Transverse colon (tissue), 4 donors: ENCODE measurements around the gene C1QTNF1.

Source experiments
- POLR2A ChIP-seq: fragments of 450-650 bp; IDR thresholded peaks from one replicate; pipeline ENCODE4 v1.6.1; 2016; ENCODE audit warnings: antibody characterized with exemption, mild to moderate bottlenecking, moderate library complexity
- POLR2AphosphoS5 ChIP-seq, 3 donors: sonication (generic); formaldehyde crosslinking; IDR thresholded peaks; one replicate each; pipeline ENCODE4 v1.6.1; 2016; ENCODE audit warnings: antibody characterized with exemption in 3 of 3
- TF ChIP-seq, protein P1 (sequence below), 5 experiments: fragments of 200-600 bp in 3 of 5; fragments of 450-650 bp in 2 of 5; sonication (generic) in 3 of 5; IDR thresholded peaks; 1 replicate in 2 of 5; 2 replicates in 3 of 5; pipeline ENCODE4 v1.5.1; 2016 to 2017; ENCODE audit warnings: antibody characterized with exemption in 5 of 5, inconsistent platforms in 3 of 5, mild to moderate bottlenecking in 2 of 5, moderate library complexity in 1 of 5

DNA sequence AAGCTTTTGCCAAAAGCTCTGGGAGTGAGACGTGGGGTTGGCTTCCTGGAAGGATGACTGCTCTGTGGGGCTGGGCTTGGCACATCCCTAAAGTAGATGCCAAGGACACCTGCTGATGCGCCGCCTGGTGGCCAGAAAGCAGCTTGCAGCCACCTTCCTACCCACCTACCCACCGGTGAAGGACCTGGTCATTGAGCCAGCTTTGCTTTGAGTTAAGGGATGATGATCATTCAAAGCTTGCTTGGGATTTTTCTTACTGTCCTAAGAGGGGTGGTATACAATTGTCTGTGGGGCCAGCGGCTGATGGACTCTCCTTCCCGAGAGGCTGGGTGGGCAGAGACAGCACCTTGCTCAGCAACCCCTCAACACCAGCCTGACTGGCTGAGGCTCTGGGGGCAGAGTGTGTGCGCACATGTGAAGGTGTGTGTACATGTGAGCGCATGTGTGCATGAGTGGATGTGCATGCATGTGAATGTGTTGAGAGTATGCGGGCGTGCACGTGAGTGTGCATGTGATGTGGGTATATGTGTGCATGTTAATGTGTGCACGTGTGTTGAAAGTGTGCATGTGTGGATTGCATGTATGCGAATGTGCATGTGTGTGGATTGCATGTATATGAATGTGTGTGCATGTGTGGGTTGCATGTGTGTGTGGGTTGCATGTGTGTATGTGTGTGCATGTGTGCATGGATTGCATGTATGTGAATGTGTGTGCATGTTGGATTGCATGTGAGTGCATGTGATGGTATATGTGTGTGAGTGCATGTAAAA lies 18.6 kb downstream of the C1QTNF1 start:
- TF ChIP-seq POLR2AphosphoS5 (IDR thresholded peaks at IDR 0.05) (peak in 1 of 3 donors; percentile 14), POLR2A (no peak)
- TF ChIP-seq, protein P1, sequence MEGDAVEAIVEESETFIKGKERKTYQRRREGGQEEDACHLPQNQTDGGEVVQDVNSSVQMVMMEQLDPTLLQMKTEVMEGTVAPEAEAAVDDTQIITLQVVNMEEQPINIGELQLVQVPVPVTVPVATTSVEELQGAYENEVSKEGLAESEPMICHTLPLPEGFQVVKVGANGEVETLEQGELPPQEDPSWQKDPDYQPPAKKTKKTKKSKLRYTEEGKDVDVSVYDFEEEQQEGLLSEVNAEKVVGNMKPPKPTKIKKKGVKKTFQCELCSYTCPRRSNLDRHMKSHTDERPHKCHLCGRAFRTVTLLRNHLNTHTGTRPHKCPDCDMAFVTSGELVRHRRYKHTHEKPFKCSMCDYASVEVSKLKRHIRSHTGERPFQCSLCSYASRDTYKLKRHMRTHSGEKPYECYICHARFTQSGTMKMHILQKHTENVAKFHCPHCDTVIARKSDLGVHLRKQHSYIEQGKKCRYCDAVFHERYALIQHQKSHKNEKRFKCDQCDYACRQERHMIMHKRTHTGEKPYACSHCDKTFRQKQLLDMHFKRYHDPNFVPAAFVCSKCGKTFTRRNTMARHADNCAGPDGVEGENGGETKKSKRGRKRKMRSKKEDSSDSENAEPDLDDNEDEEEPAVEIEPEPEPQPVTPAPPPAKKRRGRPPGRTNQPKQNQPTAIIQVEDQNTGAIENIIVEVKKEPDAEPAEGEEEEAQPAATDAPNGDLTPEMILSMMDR (IDR thresholded peaks at IDR 0.05), result peak; percentile 87 to 94 (median 90)
